ENCODE measurements around the gene MGAT4C. TPM values are rescaled to one million over a fixed set of nuclear protein-coding genes. Genes with fewer than 3 reads are reported as not detected.

Gene MGAT4C
- total and polyA plus RNA-seq, 2 of the 8 experiments (the other 6 are each of a cell fraction or from before 2014, with no cell fraction given) = 1.6 to 2.5 TPM

DNA sequence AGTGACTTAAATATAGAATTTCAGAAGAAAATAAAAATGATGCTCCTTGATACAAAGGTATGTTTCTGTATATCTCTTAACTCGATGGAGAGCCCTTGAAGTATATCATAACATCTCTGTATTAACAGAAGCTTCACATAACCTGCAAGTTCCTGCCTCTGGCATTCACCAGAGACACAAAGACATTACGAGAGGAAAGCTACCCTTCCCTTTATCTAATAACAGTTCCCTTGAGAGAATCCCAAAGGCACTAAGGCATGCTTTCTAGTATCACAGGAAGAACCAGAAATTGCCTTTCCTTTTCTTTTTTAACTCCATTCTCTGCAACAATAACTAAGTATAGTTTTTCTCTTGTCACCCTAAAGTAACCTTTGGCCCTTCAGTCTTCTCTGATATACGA, 164.5 kb downstream of the MGAT4C start (continued):
- no peak for TF ChIP-seq SP4 (IDR thresholded peaks at IDR 0.05; ENCODE audit: low read length)
- TF ChIP-seq RXRA (IDR thresholded peaks at IDR 0.05; ENCODE audit: insufficient read depth, low read depth, low read length) = no peak

DNA sequence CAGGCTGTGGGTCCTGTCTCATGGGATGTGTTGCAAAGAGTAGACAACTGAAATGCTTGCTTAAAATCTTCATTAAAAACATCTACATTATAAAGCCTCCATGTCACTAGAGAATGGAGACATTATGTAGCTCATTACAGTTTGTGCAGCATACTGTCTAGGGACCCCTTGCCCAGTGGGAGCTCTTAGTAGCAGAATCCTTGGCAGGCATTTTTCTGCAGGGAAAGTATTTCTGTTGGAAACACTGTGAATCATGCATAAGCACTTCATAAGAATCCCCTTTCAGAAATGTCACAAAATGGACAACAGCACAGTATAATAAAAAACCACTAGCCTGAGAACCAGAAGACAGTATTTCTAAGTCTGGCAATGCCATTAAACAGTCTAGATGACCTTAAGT, 174.3 kb downstream of the MGAT4C start:
- Histone ChIP-seq H3K36me3 (ENCODE audit: control insufficient read depth in 2 of 4, insufficient read depth in 4 of 4, low read length in 3 of 4) (no peaks in the 10 kb centered on the region), H3K79me2 (ENCODE audit: control insufficient read depth in 1 of 2, insufficient read depth in 2 of 2, low read length in 2 of 2) (no peaks in the 10 kb centered on the region), H3K9ac (replicated peaks in 1 of 4; ENCODE audit: extremely low read depth in 1 of 4, low read depth in 3 of 4, low read length in 3 of 4) (no peak overlapping the region), H3K4ac (replicated peaks; ENCODE audit: insufficient read length, low read depth, low read length) (no peak overlapping the region), H3K27me3 (replicated peaks in 1 of 4; ENCODE audit: control insufficient read depth in 3 of 4, extremely low read depth in 1 of 4, insufficient read depth in 3 of 4, low read length in 3 of 4) (no peaks in the 10 kb centered on the region), H3K23ac (ENCODE audit: insufficient read length) (no peak overlapping the region), H3K9me3 (ENCODE audit: insufficient read depth in 2 of 2, low read depth in 1 of 2, low read length in 1 of 2) (no peaks in the 10 kb centered on the region), H3K4me2 (ENCODE audit: insufficient read depth in 1 of 2, low read depth in 2 of 2, low read length in 2 of 2) (no peak overlapping the region), H3K18ac (ENCODE audit: extremely low read depth, low read length) (no peak overlapping the region), H3K4me3 (ENCODE audit: extremely low read depth in 1 of 4, insufficient read depth in 2 of 4, low read depth in 3 of 4, low read length in 4 of 4) (no peak overlapping the region), H3K23me2 (ENCODE audit: low read depth, low read length) (no peaks in the 10 kb centered on the region), H4K91ac (replicated peaks; ENCODE audit: insufficient read length, low read length) (no peak overlapping the region), H4K20me1 (replicated peaks in 1 of 2; ENCODE audit: control insufficient read depth in 1 of 2, insufficient read depth in 2 of 2, low read length in 2 of 2) (no peaks in the 10 kb centered on the region), H3K56ac (replicated peaks; ENCODE audit: insufficient read length, low read depth, low read length) (no peak overlapping the region), H2BK15ac (ENCODE audit: low read length) (no peak overlapping the region), H2AK5ac (ENCODE audit: low read depth, low read length) (no peak overlapping the region), H3K27ac (ENCODE audit: low read depth, low read length) (no peak overlapping the region), H3K79me1 (ENCODE audit: low read depth, low read length) (no peaks in the 10 kb centered on the region), H4K5ac (ENCODE audit: insufficient read length, low read depth, low read length) (no peak overlapping the region), H2BK20ac (ENCODE audit: low read length) (no peak overlapping the region), H3K4me1 (replicated peaks in 1 of 4; ENCODE audit: control insufficient read depth in 3 of 4, insufficient read depth in 4 of 4, low read length in 3 of 4) (no peaks in the 10 kb centered on the region), H4K8ac (ENCODE audit: extremely low read depth, insufficient read depth, low read length) (no peak overlapping the region), H3K14ac (ENCODE audit: insufficient read length) (no peak overlapping the region), H2BK5ac (ENCODE audit: low read depth, low read length) (no peak overlapping the region), H2BK120ac (replicated peaks; ENCODE audit: low read depth, low read length) (no peak overlapping the region), H2BK12ac (ENCODE audit: low read depth, low read length) (no peak overlapping the region), H2AFZ (ENCODE audit: low read length) (no peak overlapping the region)
- ChIA-PET CTCF (ENCODE audit: partially characterized antibody) (no interaction called here), POLR2A (ENCODE audit: partially characterized antibody) (no interaction called here)
- DNase-seq (ENCODE audit: low read depth in 1 of 2, low spot score in 2 of 2) (no peak), FAIRE-seq (no peak)
- TF ChIP-seq EP300 (IDR thresholded peaks at IDR 0.05; ENCODE audit: borderline replicate concordance in 1 of 2, low read depth in 2 of 2, low read length in 2 of 2) (no peak), SP4 (IDR thresholded peaks at IDR 0.05; ENCODE audit: low read length) (no peak), SIN3A (conservative IDR thresholded peaks at IDR 0.05 in 1 of 2, IDR thresholded peaks at IDR 0.05 in 1 of 2; ENCODE audit: low read depth in 1 of 2, low read length in 2 of 2) (no peak), EGR1 (IDR thresholded peaks at IDR 0.05; ENCODE audit: borderline replicate concordance, low read depth, low read length) (no peak), CREB1 (IDR thresholded peaks at IDR 0.05) (no peak), MAFK (IDR thresholded peaks at IDR 0.05; ENCODE audit: low read depth, low read length) (no peak)
- TF ChIP-seq, protein P1, sequence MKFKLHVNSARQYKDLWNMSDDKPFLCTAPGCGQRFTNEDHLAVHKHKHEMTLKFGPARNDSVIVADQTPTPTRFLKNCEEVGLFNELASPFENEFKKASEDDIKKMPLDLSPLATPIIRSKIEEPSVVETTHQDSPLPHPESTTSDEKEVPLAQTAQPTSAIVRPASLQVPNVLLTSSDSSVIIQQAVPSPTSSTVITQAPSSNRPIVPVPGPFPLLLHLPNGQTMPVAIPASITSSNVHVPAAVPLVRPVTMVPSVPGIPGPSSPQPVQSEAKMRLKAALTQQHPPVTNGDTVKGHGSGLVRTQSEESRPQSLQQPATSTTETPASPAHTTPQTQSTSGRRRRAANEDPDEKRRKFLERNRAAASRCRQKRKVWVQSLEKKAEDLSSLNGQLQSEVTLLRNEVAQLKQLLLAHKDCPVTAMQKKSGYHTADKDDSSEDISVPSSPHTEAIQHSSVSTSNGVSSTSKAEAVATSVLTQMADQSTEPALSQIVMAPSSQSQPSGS (IDR thresholded peaks at IDR 0.05; ENCODE audit: low read length) = no peak
- TF ChIP-seq, protein P2, sequence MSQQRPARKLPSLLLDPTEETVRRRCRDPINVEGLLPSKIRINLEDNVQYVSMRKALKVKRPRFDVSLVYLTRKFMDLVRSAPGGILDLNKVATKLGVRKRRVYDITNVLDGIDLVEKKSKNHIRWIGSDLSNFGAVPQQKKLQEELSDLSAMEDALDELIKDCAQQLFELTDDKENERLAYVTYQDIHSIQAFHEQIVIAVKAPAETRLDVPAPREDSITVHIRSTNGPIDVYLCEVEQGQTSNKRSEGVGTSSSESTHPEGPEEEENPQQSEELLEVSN (IDR thresholded peaks at IDR 0.05) = no peak
- TF ChIP-seq, protein P3, sequence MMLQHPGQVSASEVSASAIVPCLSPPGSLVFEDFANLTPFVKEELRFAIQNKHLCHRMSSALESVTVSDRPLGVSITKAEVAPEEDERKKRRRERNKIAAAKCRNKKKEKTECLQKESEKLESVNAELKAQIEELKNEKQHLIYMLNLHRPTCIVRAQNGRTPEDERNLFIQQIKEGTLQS (IDR thresholded peaks at IDR 0.05; ENCODE audit: insufficient read depth, low read depth, low read length) = no peak

Data from H1 (cell line).